GM12872 (cell line): ENCODE data around the gene SPAM1.

ENCODE experiments used
- CTCF ChIP-seq: IDR thresholded peaks from 3 replicates; pipeline ENCODE4 v1.5.1; 2011; ENCODE audit warnings: low read depth, mild to moderate bottlenecking, low read length, moderate library complexity; ENCODE audit not compliant: insufficient read depth

SPAM1 gene

GRCh38 chr7:123958186-123958703, 33.2 kb downstream of the SPAM1 start:
- TF ChIP-seq CTCF = no peak

- TF ChIP-seq CTCF = no peak
Observed at GRCh38 chr7:123961771-123962170, 36.7 kb downstream of the SPAM1 start.

GRCh38 chr7:123966936-123967335, 41.9 kb downstream of the SPAM1 start:
- TF ChIP-seq CTCF = peak; percentile 35; the same call in 1 of the 3 replicates

GRCh38 chr7:123972045-123972444, 47.0 kb downstream of the SPAM1 start:
- no peak for TF ChIP-seq CTCF

GRCh38 chr7:123972831-123973230, 47.8 kb downstream of the SPAM1 start:
- TF ChIP-seq CTCF = no peak

DNA sequence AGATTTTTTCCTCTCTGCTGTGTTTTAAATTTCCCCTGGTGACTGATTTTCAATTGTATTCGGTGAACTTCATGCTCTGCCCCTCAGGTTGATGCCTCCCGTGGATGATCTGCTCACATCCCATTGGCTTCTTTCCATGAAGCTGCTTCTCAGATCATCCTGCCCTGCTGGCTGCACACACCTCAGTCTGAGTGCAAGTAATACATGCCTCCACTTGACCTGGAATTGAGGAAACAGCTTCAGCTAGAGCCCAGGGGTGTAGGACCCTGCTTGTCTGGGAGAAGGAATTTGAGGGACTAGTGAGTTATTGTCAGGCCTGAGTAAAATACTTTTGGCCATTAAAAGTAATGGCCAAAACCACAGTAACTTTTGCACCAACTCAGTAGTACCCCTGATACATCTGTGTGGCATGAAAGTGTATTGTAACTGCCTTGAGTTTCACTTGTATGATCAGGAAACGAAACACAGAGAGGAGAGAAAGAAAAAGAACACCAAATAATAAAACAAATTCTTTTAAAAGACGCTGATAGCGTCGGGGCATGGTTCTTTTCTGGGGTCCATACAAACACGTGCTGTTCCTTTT, 49.4 kb downstream of the SPAM1 start:
- TF ChIP-seq CTCF = no peak

DNA sequence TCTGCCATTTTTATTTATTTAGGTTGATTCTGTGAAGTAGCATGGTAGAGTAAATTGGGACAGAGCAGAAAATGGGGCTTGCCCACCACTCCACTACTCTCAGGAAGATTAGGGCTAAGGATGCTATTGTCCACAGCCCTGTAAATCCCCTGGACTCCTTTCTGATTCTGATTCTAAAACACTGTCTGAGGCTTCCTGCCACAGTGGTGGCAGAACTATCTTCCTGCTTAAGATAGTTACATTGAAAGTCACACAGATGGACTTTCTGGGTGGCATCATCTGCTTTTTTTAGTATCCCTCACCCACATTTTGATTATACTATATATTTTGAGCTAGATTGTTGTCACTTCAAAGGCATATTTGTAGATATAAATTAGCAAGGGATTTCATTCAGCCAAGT, 50.0 kb downstream of the SPAM1 start:
- no peak for TF ChIP-seq CTCF
